AG10803 (cell line): ENCODE measurements around the gene DDX59.
A peak's percentile ranks its signal among the peaks of the same experiment; 100 is the strongest.

ENCODE experiments used
- DNase-seq: peaks from one replicate; pipeline ENCODE4 v3.0.0; 2010; ENCODE audit warnings: low read depth
- H3K4me3 ChIP-seq: 2 replicates; pipeline ENCODE4 v1.5.1; 2011; ENCODE audit warnings: mild to moderate bottlenecking, low read length, control low read depth
- CTCF ChIP-seq: conservative IDR thresholded peaks from 2 replicates; pipeline ENCODE4 v1.5.1; 2011; ENCODE audit warnings: mild to moderate bottlenecking, low read length, control low read depth, inconsistent platforms

Gene DDX59

DNA sequence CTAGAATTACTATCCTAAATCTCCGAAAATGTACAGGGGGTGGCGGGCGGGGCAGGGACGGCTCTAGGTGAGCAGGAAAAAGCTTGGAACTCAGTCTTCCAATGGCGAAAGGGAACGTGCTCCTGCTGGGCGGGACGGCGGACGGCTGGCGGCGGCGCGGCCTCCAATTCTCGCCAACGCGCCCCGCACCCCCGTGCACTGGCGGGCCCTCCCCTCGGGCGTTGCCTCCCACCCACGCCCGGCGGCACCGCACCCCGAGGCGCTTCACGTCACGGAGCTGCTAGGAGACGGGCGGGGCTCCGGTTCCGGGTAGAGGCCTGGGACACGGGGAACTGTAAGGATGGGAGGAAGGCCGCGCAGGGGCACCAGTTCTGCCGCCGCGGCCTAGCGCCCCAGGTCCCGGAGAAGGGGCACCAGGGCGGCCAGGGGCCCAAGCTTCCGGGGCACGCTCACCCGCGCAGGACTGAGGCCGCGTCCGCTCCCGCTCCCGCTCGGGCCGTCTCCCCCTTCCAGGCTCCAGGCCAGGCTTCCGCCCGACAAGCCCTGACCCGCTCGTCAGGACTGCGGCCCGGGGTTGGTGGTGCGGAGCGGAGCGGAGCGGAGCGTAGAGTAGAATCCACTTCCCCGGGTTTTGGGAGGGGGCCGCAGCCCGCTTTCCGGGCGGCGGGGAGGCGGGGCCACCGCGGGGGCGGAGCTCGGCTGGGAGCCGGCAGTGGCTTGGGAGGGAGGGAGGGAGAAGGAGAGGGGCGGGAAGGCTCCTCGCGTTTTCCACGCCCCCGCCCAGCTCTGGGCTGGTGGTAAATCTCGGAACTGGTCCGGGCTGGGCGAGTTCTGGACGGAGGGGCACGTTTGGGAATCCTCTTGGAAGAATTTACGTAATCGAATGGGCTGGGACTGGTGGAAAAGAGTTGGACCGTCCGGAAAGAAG, at the start of gene DDX59:
Gene DDX59, minus strand, starts transcription at position 594 of the 928 bp plus-strand sequence. CDS start 3,167 bp downstream, outside the sequence.
- peak; percentile 98 for DNase-seq
- TF ChIP-seq CTCF, result no peak
- H3K4me3 ChIP-seq, result peak within 1 kb of the TSS; percentile 75

GRCh38 chr1:200714504-200715187, 44.9 kb upstream of the DDX59 start:
- DNase-seq, result no peak
- H3K4me3 ChIP-seq, result no peak overlapping the region
- TF ChIP-seq CTCF, result no peak

- TF ChIP-seq CTCF, result no peak
- no peak for DNase-seq
- H3K4me3 ChIP-seq, result no peak overlapping the region
Observed at GRCh38 chr1:200710166-200710565, 40.5 kb upstream of the DDX59 start.

DNA sequence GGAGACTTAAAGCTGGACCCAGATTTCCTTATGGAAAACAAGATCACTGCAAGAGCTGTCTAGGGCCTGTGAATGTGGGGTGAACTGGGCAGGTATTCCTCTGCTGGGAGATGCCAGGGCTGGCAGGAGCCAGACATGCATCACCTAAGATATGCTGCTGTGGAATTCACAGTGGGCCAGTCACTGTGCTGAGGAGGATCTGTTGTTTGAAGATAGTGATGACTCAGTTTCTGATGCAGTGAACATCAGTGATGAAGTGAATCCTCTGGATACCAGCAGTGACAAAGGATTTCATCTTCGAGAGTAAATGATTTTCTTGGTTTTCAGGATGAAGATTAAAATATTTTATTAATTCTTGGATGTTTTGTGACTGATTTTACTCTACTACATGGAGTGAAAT, 39.1 kb upstream of the DDX59 start:
- no peak for DNase-seq
- H3K4me3 ChIP-seq, result no peak overlapping the region
- no peak for TF ChIP-seq CTCF

- no peak overlapping the region for H3K4me3 ChIP-seq
- no peak for DNase-seq
- TF ChIP-seq CTCF, result no peak
Observed at GRCh38 chr1:200708161-200708560, 38.5 kb upstream of the DDX59 start.

DNA sequence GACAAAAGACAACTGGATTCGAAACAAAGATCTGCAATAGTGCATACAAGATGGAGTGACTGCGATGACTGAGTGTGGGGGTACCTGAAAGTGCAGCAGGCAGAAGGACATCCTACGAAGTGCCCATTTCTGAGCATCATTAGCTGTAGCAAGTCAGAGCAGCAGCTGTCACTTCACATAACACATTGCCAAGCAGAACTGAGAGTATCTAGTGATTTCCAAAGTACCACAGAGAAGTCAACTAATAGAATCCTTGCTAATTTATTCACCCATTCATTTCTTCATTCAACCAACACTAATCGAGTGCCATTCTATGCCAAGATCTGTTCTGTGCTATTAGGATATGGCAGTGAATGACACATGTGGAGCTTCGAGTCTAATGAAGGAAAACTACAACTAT, 37.4 kb upstream of the DDX59 start:
- H3K4me3 ChIP-seq, result no peak overlapping the region
- no peak for DNase-seq
- no peak for TF ChIP-seq CTCF
